ENCODE data around the gene TMEM131. TPM values are rescaled to one million over a fixed set of nuclear protein-coding genes. Genes with fewer than 3 reads are reported as not detected.

TMEM131 gene
- total RNA-seq, 1 experiment from 2014 or later, result 21.9 TPM

DNA sequence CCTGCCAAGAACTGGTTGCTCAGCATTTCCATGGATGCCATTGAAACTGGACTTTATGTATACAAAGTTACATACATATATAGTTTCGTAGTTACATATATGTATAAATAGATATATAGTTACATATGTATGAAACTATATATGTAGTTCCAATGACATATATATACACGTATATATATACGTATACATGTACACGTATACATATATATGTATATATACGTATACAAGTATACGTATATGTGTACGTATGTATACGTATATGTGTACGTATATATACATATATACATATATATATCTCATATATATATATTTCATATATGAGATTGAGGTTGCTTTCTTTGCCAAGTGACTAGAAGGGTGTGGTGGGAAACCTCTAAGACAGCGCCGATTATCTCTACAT, 10.6 kb upstream of the TMEM131 start (continued):
- no peak for TF ChIP-seq ELF4 (CRISPR knock-in tag; IDR thresholded peaks at IDR 0.05; ENCODE audit: low read depth)

GRCh38 chr2:98004613-98005012, 8.9 kb upstream of the TMEM131 start:
- CTCF ChIA-PET, result no interaction called here
- Mint-ChIP-seq H3K4me1 (no peaks in the 10 kb centered on the region), H3K27me3 (ENCODE audit: low read depth) (no peaks in the 10 kb centered on the region), H3K9me3 (peaks cover 5% of the 10 kb centered on the region), H3K27ac (no peak overlapping the region; the same call in 1 of the 2 replicates), H3K36me3 (no peaks in the 10 kb centered on the region), H3K4me3 (no peak overlapping the region)
- DNase-seq (ENCODE audit: low spot score), result no peak
- POLR2A ChIA-PET, result no interaction called here
- TF ChIP-seq NR1H2 (CRISPR knock-in tag; IDR thresholded peaks at IDR 0.05) (no peak), ZNF317 (CRISPR knock-in tag; IDR thresholded peaks at IDR 0.05; ENCODE audit: borderline replicate concordance, low read depth) (no peak), ZNF671 (CRISPR knock-in tag; IDR thresholded peaks at IDR 0.05) (no peak), FOXJ3 (CRISPR knock-in tag; IDR thresholded peaks at IDR 0.05; ENCODE audit: borderline replicate concordance) (no peak), ZNF281 (CRISPR knock-in tag; IDR thresholded peaks at IDR 0.05) (no peak), GTF2I (CRISPR knock-in tag; conservative IDR thresholded peaks at IDR 0.05) (no peak), NFE2L1 (CRISPR knock-in tag; IDR thresholded peaks at IDR 0.05) (no peak), TCF7 (CRISPR knock-in tag; IDR thresholded peaks at IDR 0.05; ENCODE audit: low read depth) (no peak)
- TF ChIP-seq, protein P1, sequence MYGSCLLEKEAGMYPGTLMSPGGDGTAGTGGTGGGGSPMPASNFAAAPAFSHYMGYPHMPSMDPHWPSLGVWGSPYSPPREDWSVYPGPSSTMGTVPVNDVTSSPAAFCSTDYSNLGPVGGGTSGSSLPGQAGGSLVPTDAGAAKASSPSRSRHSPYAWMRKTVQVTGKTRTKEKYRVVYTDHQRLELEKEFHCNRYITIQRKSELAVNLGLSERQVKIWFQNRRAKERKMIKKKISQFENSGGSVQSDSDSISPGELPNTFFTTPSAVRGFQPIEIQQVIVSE (CRISPR knock-in tag; IDR thresholded peaks at IDR 0.05; ENCODE audit: borderline replicate concordance), result no peak
- TF ChIP-seq, protein P2, sequence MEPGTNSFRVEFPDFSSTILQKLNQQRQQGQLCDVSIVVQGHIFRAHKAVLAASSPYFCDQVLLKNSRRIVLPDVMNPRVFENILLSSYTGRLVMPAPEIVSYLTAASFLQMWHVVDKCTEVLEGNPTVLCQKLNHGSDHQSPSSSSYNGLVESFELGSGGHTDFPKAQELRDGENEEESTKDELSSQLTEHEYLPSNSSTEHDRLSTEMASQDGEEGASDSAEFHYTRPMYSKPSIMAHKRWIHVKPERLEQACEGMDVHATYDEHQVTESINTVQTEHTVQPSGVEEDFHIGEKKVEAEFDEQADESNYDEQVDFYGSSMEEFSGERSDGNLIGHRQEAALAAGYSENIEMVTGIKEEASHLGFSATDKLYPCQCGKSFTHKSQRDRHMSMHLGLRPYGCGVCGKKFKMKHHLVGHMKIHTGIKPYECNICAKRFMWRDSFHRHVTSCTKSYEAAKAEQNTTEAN (CRISPR knock-in tag; IDR thresholded peaks at IDR 0.05), result no peak
- no peak for ATAC-seq

- H3K9me3 Mint-ChIP-seq, result peaks cover 5% of the 10 kb centered on the region
- TF ChIP-seq ATF1 (CRISPR knock-in tag; IDR thresholded peaks at IDR 0.05), result no peak
- no peaks in the 10 kb centered on the region for H3K4me1 Mint-ChIP-seq
- no peak for ATAC-seq
- ChIA-PET CTCF (no interaction called here), POLR2A (no interaction called here)
- no peak overlapping the region for H3K4me3 Mint-ChIP-seq
- H3K27me3 Mint-ChIP-seq (ENCODE audit: low read depth), result no peaks in the 10 kb centered on the region
- H3K36me3 Mint-ChIP-seq, result no peaks in the 10 kb centered on the region
- no peak overlapping the region for H3K27ac Mint-ChIP-seq
- DNase-seq (ENCODE audit: low spot score), result no peak
These were observed 8.3 kb upstream of the TMEM131 start for GRCh38 chr2:98004047-98004446.

GRCh38 chr2:97999536-97999935, 3.8 kb upstream of the TMEM131 start:
- no peak for DNase-seq (ENCODE audit: low spot score)
- no peak for TF ChIP-seq MLX (CRISPR knock-in tag; IDR thresholded peaks at IDR 0.05)
- TF ChIP-seq NFE2L1 (CRISPR knock-in tag; IDR thresholded peaks at IDR 0.05), result no peak
- no peak for TF ChIP-seq MYBL2 (CRISPR knock-in tag; IDR thresholded peaks at IDR 0.05)
- TF ChIP-seq, protein P3, sequence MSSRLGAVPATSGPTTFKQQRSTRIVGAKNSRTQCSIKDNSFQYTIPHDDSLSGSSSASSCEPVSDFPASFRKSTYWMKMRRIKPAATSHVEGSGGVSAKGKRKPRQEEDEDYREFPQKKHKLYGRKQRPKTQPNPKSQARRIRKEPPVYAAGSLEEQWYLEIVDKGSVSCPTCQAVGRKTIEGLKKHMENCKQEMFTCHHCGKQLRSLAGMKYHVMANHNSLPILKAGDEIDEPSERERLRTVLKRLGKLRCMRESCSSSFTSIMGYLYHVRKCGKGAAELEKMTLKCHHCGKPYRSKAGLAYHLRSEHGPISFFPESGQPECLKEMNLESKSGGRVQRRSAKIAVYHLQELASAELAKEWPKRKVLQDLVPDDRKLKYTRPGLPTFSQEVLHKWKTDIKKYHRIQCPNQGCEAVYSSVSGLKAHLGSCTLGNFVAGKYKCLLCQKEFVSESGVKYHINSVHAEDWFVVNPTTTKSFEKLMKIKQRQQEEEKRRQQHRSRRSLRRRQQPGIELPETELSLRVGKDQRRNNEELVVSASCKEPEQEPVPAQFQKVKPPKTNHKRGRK (CRISPR knock-in tag; IDR thresholded peaks at IDR 0.05; ENCODE audit: borderline replicate concordance), result no peak
- no peak for TF ChIP-seq RORB (CRISPR knock-in tag; IDR thresholded peaks at IDR 0.05)
- TF ChIP-seq ZBTB21 (CRISPR knock-in tag; IDR thresholded peaks at IDR 0.05; ENCODE audit: borderline replicate concordance), result no peak
- TF ChIP-seq, protein P4, sequence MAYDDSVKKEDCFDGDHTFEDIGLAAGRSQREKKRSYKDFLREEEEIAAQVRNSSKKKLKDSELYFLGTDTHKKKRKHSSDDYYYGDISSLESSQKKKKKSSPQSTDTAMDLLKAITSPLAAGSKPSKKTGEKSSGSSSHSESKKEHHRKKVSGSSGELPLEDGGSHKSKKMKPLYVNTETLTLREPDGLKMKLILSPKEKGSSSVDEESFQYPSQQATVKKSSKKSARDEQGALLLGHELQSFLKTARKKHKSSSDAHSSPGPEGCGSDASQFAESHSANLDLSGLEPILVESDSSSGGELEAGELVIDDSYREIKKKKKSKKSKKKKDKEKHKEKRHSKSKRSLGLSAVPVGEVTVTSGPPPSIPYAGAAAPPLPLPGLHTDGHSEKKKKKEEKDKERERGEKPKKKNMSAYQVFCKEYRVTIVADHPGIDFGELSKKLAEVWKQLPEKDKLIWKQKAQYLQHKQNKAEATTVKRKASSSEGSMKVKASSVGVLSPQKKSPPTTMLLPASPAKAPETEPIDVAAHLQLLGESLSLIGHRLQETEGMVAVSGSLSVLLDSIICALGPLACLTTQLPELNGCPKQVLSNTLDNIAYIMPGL (CRISPR knock-in tag; IDR thresholded peaks at IDR 0.05), result no peak
- TF ChIP-seq ERG (CRISPR knock-in tag; IDR thresholded peaks at IDR 0.05), result no peak
- TF ChIP-seq USF1 (CRISPR knock-in tag; IDR thresholded peaks at IDR 0.05), result no peak

More at GRCh38 chr2:97999536-97999935, 3.8 kb upstream of the TMEM131 start:
- Mint-ChIP-seq H3K9me3 (peaks cover 5% of the 10 kb centered on the region), H3K27ac (no peak overlapping the region), H3K36me3 (no peaks in the 10 kb centered on the region), H3K27me3 (ENCODE audit: low read depth) (peaks cover 3% of the 10 kb centered on the region; the same call in 1 of the 2 replicates), H3K4me3 (no peak overlapping the region), H3K4me1 (peaks cover 14% of the 10 kb centered on the region)
- ChIA-PET POLR2A (no interaction called here), CTCF (no interaction called here)
- no peak for ATAC-seq

All from WTC11 (cell line).